Measurements from ENCODE around the gene SEL1L3. TPM values are rescaled to one million over a fixed set of nuclear protein-coding genes. Genes with fewer than 3 reads are reported as not detected.

Gene SEL1L3
- total RNA-seq, 1 donor from 2014 or later = 3.3 TPM

GRCh38 chr4:25827373-25827772 lies 35.4 kb downstream of the SEL1L3 start:
- intact Hi-C loops (cut with DNase I) = no loop called here
- DNase-seq (ENCODE audit: low spot score) = no peak

- intact Hi-C loops (cut with DNase I) = no loop called here
- no peak for DNase-seq (ENCODE audit: low spot score)
Measured at GRCh38 chr4:25826074-25826752, 36.6 kb downstream of the SEL1L3 start.

GRCh38 chr4:25823632-25824031 lies 39.2 kb downstream of the SEL1L3 start:
- no peak for DNase-seq (ENCODE audit: low spot score)
- intact Hi-C loops (cut with DNase I) = no loop called here

- DNase-seq (ENCODE audit: low spot score) = no peak
- intact Hi-C loops (cut with DNase I) = no loop called here
Measured at GRCh38 chr4:25821899-25822298, 40.9 kb downstream of the SEL1L3 start.

GRCh38 chr4:25821267-25821666 lies 41.5 kb downstream of the SEL1L3 start:
- intact Hi-C loops (cut with DNase I) = no loop called here
- DNase-seq (ENCODE audit: low spot score) = no peak

- intact Hi-C loops (cut with DNase I) = no loop called here
Measured at GRCh38 chr4:25818876-25819275, 43.9 kb downstream of the SEL1L3 start.

GRCh38 chr4:25818371-25818871 lies 44.4 kb downstream of the SEL1L3 start:
- no peak for DNase-seq (ENCODE audit: low spot score)
- intact Hi-C loops (cut with DNase I) = no loop called here

More at GRCh38 chr4:25818876-25819275, 43.9 kb downstream of the SEL1L3 start:
- DNase-seq (ENCODE audit: low spot score) = no peak

GRCh38 chr4:25817059-25817681 lies 45.6 kb downstream of the SEL1L3 start:
- DNase-seq (ENCODE audit: low spot score) = no peak
- intact Hi-C loops (cut with DNase I) = no loop called here

- DNase-seq (ENCODE audit: low spot score) = no peak
- intact Hi-C loops (cut with DNase I) = no loop called here
Measured at GRCh38 chr4:25816591-25817058, 46.2 kb downstream of the SEL1L3 start.

GRCh38 chr4:25815586-25815985 lies 47.2 kb downstream of the SEL1L3 start:
- no peak for DNase-seq (ENCODE audit: low spot score)
- intact Hi-C loops (cut with DNase I) = no loop called here

GRCh38 chr4:25814301-25815136 lies 48.3 kb downstream of the SEL1L3 start:
- intact Hi-C loops (cut with DNase I) = no loop called here
- DNase-seq (ENCODE audit: low spot score) = no peak

GRCh38 chr4:25813448-25814106 lies 49.2 kb downstream of the SEL1L3 start:
- intact Hi-C loops (cut with DNase I) = no loop called here
- no peak for DNase-seq (ENCODE audit: low spot score)

GRCh38 chr4:25811841-25812240 lies 50.9 kb downstream of the SEL1L3 start:
- intact Hi-C loops (cut with DNase I) = no loop called here
- no peak for DNase-seq (ENCODE audit: low spot score)

- no peak for DNase-seq (ENCODE audit: low spot score)
- intact Hi-C loops (cut with DNase I) = no loop called here
Measured at GRCh38 chr4:25811374-25811690, 51.5 kb downstream of the SEL1L3 start.

- DNase-seq (ENCODE audit: low spot score) = no peak
- intact Hi-C loops (cut with DNase I) = no loop called here
Measured at GRCh38 chr4:25810461-25811373, 52.1 kb downstream of the SEL1L3 start.

- no peak for DNase-seq (ENCODE audit: low spot score)
- intact Hi-C loops (cut with DNase I) = no loop called here
Measured at GRCh38 chr4:25809996-25810395, 52.8 kb downstream of the SEL1L3 start.

- DNase-seq (ENCODE audit: low spot score) = no peak
- intact Hi-C loops (cut with DNase I) = no loop called here
Measured at GRCh38 chr4:25807102-25807728, 55.6 kb downstream of the SEL1L3 start.

GRCh38 chr4:25805255-25805860 lies 57.4 kb downstream of the SEL1L3 start:
- intact Hi-C loops (cut with DNase I) = no loop called here
- DNase-seq (ENCODE audit: low spot score) = no peak
